ENCODE data around the gene STT3A.
A peak's percentile ranks its signal among the peaks of the same experiment; 100 is the strongest.

STT3A gene

DNA sequence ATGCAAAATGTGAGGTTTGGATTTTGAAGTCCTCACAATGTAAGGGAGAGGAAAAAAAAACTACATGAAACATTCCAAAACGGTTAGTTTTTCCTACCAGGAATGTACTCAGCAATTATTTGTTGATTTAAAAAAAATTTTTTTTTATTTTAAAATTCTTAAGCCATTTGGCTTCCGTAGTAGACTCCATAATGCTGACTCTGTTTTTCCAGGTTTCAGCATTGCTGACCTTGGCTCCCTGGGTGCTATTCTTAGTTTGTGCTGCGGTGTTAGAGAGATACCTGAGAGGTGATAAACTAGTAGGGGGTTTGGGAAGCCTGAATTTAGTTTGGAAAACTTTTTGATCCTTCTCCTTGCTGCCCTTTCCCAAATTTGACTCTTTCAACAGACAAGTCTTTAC is 10.6 kb downstream of the STT3A start:
- intact Hi-C loops (cut with micrococcal nuclease), result no loop called here
- Mint-ChIP-seq H3K27ac (no peak overlapping the region), H3K36me3 (ENCODE audit: low read depth) (peaks cover 95% of the 10 kb centered on the region), H3K4me1 (ENCODE audit: low read depth) (peaks cover 9% of the 10 kb centered on the region), H3K27me3 (no peaks in the 10 kb centered on the region), H3K9me3 (no peaks in the 10 kb centered on the region), H3K4me3 (no peak overlapping the region)

DNA sequence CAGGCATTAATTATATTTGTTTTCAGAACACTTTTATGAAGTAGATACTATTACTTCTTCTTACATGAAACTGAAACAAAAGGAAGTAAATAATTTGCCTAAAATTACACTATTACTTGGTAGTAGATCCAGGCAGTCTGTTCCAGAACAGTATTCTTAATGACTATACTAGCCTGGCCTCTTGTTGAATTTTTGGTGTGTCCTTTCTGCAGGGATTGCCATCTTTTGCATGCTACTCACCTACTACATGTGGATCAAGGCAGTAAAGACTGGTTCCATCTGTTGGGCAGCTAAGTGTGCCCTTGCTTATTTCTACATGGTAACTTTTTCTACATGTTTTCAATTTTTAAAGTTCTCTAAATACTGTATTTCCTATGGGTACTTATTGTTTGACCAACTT is 12.8 kb downstream of the STT3A start:
- intact Hi-C loops (cut with micrococcal nuclease), result no loop called here
- no peak overlapping the region for H3K27ac Mint-ChIP-seq
- H3K4me3 Mint-ChIP-seq, result no peak overlapping the region
- no peaks in the 10 kb centered on the region for H3K27me3 Mint-ChIP-seq
- no peaks in the 10 kb centered on the region for H3K4me1 Mint-ChIP-seq (ENCODE audit: low read depth)
- H3K36me3 Mint-ChIP-seq (ENCODE audit: low read depth), result peaks cover 97% of the 10 kb centered on the region
- no peaks in the 10 kb centered on the region for H3K9me3 Mint-ChIP-seq

DNA sequence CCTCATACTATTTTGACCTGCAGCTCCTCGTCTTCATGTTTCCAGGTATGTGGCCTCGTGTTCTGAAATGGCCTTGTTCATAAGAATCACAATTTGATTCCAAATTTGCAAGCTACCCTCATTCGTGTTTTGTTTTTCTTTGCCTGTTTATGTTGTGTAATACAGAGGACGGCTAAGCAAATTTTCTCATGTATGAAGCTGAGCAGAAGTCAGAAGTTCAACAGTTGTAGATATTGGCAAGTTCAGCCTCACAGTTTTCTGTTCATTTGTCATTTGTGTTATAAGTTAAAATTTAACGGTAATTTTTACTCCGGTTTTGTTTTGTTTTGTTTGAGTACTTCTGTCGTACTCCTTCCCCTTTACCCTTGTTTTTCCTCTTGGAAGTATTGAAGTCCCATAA is 16.9 kb downstream of the STT3A start:
- peaks cover 99% of the 10 kb centered on the region for H3K36me3 Mint-ChIP-seq (ENCODE audit: low read depth)
- H3K27ac Mint-ChIP-seq, result no peak overlapping the region
- intact Hi-C loops (cut with micrococcal nuclease), result no loop called here

GRCh38 chr11:125618383-125618782 is 25.7 kb downstream of the STT3A start:
- no peaks in the 10 kb centered on the region for H3K9me3 Mint-ChIP-seq
- H3K27me3 Mint-ChIP-seq, result no peaks in the 10 kb centered on the region
- H3K4me3 Mint-ChIP-seq, result no peak overlapping the region
- intact Hi-C loops (cut with micrococcal nuclease), result no loop called here
- no peak overlapping the region for H3K27ac Mint-ChIP-seq
- no peaks in the 10 kb centered on the region for H3K4me1 Mint-ChIP-seq (ENCODE audit: low read depth)
- peaks cover 89% of the 10 kb centered on the region for H3K36me3 Mint-ChIP-seq (ENCODE audit: low read depth)

More for the DNA sequence above, 16.9 kb downstream of the STT3A start:
- H3K27me3 Mint-ChIP-seq, result no peaks in the 10 kb centered on the region
- H3K4me3 Mint-ChIP-seq, result no peak overlapping the region
- H3K9me3 Mint-ChIP-seq, result no peaks in the 10 kb centered on the region
- no peaks in the 10 kb centered on the region for H3K4me1 Mint-ChIP-seq (ENCODE audit: low read depth)

GRCh38 chr11:125621995-125622394 is 29.3 kb downstream of the STT3A start:
- H3K9me3 Mint-ChIP-seq, result no peaks in the 10 kb centered on the region
- no peak overlapping the region for H3K4me3 Mint-ChIP-seq
- no peak overlapping the region for H3K27ac Mint-ChIP-seq
- no peaks in the 10 kb centered on the region for H3K27me3 Mint-ChIP-seq
- intact Hi-C loops (cut with micrococcal nuclease), result no loop called here
- H3K36me3 Mint-ChIP-seq (ENCODE audit: low read depth), result peaks cover 66% of the 10 kb centered on the region
- H3K4me1 Mint-ChIP-seq (ENCODE audit: low read depth), result peaks cover 22% of the 10 kb centered on the region

GRCh38 chr11:125623064-125623463 is 30.4 kb downstream of the STT3A start:
- Mint-ChIP-seq H3K4me1 (ENCODE audit: low read depth) (peaks cover 22% of the 10 kb centered on the region), H3K27me3 (no peaks in the 10 kb centered on the region), H3K36me3 (ENCODE audit: low read depth) (peaks cover 59% of the 10 kb centered on the region), H3K27ac (no peak overlapping the region), H3K9me3 (no peaks in the 10 kb centered on the region), H3K4me3 (no peak overlapping the region)
- intact Hi-C loops (cut with micrococcal nuclease), result no loop called here

- intact Hi-C loops (cut with micrococcal nuclease), result loop anchor here (1.0 to 5.0 kb wide), 4 partner anchors 32 to 263 kb away; partner anchors contain the start of genes EI24, HYLS1 and STT3A
- Mint-ChIP-seq H3K4me3 (peak within 1 kb of the TSS; percentile 100), H3K36me3 (ENCODE audit: low read depth) (peaks cover 41% of the 10 kb centered on the region), H3K27me3 (no peaks in the 10 kb centered on the region), H3K9me3 (no peaks in the 10 kb centered on the region), H3K27ac (peak within 1 kb of the TSS; percentile 97), H3K4me1 (ENCODE audit: low read depth) (peaks cover 22% of the 10 kb centered on the region)
Observed at GRCh38 chr11:125624756-125625213, 32.1 kb downstream of the STT3A start, which contains the start of gene CHEK1. TSS of gene CHEK1 (plus strand) at chr11:125625163. CDS start at chr11:125626769, 1,606 bp downstream.

- peaks cover 37% of the 10 kb centered on the region for H3K36me3 Mint-ChIP-seq (ENCODE audit: low read depth)
- intact Hi-C loops (cut with micrococcal nuclease), result loop anchor here (1.0 to 5.0 kb wide), 4 partner anchors 33 to 262 kb away; partner anchors contain the start of genes EI24, HYLS1 and STT3A
- peak overlapping the region; percentile 97 for H3K27ac Mint-ChIP-seq
- H3K27me3 Mint-ChIP-seq, result no peaks in the 10 kb centered on the region
- peaks cover 22% of the 10 kb centered on the region for H3K4me1 Mint-ChIP-seq (ENCODE audit: low read depth)
- H3K9me3 Mint-ChIP-seq, result no peaks in the 10 kb centered on the region
- peak overlapping the region; percentile 100 for H3K4me3 Mint-ChIP-seq
Observed at GRCh38 chr11:125625225-125625629, 32.6 kb downstream of the STT3A start.

GRCh38 chr11:125625630-125626287 is 33.1 kb downstream of the STT3A start:
- Mint-ChIP-seq H3K27ac (peak overlapping the region; percentile 97), H3K4me3 (peak overlapping the region; percentile 100), H3K27me3 (no peaks in the 10 kb centered on the region), H3K4me1 (ENCODE audit: low read depth) (peaks cover 22% of the 10 kb centered on the region), H3K36me3 (ENCODE audit: low read depth) (peaks cover 32% of the 10 kb centered on the region), H3K9me3 (no peaks in the 10 kb centered on the region)
- intact Hi-C loops (cut with micrococcal nuclease), result loop anchor here (1.0 to 5.0 kb wide), 4 partner anchors 33 to 262 kb away; partner anchors contain the start of genes EI24, HYLS1 and STT3A

DNA sequence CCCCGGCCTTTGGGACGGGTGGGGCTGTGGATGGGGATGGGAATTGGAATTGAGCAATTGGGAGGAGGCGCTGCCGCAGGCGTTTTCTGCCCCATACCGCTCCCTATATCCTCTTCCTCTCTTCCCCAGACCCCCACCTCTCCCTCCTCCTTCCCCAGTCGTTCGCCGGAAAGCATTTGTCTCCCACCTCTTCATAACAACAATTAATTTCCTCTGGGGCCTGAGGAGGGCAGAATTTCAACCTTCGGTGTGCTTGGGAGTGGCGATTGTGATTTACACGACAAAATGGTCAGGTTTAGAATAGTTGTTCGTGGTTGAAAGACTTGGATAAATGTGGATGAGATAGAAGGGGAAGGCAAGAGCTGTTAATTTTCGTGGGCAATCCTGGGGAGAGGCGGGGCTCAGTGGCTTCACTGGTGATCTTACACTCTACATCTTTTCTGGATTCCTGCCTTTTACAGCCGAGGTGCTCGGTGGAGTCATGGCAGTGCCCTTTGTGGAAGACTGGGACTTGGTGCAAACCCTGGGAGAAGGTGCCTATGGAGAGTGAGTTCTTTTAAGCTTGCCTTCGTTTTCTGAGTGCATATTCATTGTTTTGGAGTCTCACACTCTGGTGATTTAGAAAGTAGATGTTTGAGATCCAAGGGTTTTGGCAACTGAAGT is 33.8 kb downstream of the STT3A start:
- intact Hi-C loops (cut with micrococcal nuclease), result loop anchor here (5.0 kb wide), 3 partner anchors 34 to 261 kb away; partner anchors contain the start of genes HYLS1 and STT3A
- Mint-ChIP-seq H3K4me1 (ENCODE audit: low read depth) (peaks cover 22% of the 10 kb centered on the region), H3K4me3 (peak overlapping the region; percentile 100), H3K36me3 (ENCODE audit: low read depth) (peaks cover 25% of the 10 kb centered on the region), H3K27me3 (no peaks in the 10 kb centered on the region), H3K9me3 (no peaks in the 10 kb centered on the region), H3K27ac (peak overlapping the region; percentile 97)

GRCh38 chr11:125627236-125627910 is 34.7 kb downstream of the STT3A start:
- H3K36me3 Mint-ChIP-seq (ENCODE audit: low read depth), result peaks cover 17% of the 10 kb centered on the region
- no peaks in the 10 kb centered on the region for H3K27me3 Mint-ChIP-seq
- peaks cover 22% of the 10 kb centered on the region for H3K4me1 Mint-ChIP-seq (ENCODE audit: low read depth)
- no peak overlapping the region for H3K4me3 Mint-ChIP-seq
- intact Hi-C loops (cut with micrococcal nuclease), result loop anchor here (5.0 kb wide), 3 partner anchors 35 to 260 kb away; partner anchors contain the start of genes HYLS1 and STT3A
- no peak overlapping the region for H3K27ac Mint-ChIP-seq
- H3K9me3 Mint-ChIP-seq, result no peaks in the 10 kb centered on the region

- intact Hi-C loops (cut with micrococcal nuclease), result no loop called here
- Mint-ChIP-seq H3K36me3 (ENCODE audit: low read depth) (peaks cover 10% of the 10 kb centered on the region), H3K27ac (no peak overlapping the region), H3K27me3 (no peaks in the 10 kb centered on the region), H3K9me3 (no peaks in the 10 kb centered on the region), H3K4me1 (ENCODE audit: low read depth) (no peaks in the 10 kb centered on the region), H3K4me3 (no peak overlapping the region)
Observed at GRCh38 chr11:125637840-125638239, 45.2 kb downstream of the STT3A start.

- H3K27me3 Mint-ChIP-seq, result no peaks in the 10 kb centered on the region
- no peak overlapping the region for H3K4me3 Mint-ChIP-seq
- intact Hi-C loops (cut with micrococcal nuclease), result no loop called here
- H3K4me1 Mint-ChIP-seq (ENCODE audit: low read depth), result no peaks in the 10 kb centered on the region
- no peak overlapping the region for H3K27ac Mint-ChIP-seq
- no peaks in the 10 kb centered on the region for H3K9me3 Mint-ChIP-seq
- H3K36me3 Mint-ChIP-seq (ENCODE audit: low read depth), result peaks cover 10% of the 10 kb centered on the region
Observed at GRCh38 chr11:125638315-125638714, 45.7 kb downstream of the STT3A start.

GRCh38 chr11:125645871-125646270 is 53.2 kb downstream of the STT3A start:
- Mint-ChIP-seq H3K9me3 (no peaks in the 10 kb centered on the region), H3K36me3 (ENCODE audit: low read depth) (no peaks in the 10 kb centered on the region), H3K27me3 (no peaks in the 10 kb centered on the region), H3K4me1 (ENCODE audit: low read depth) (no peaks in the 10 kb centered on the region), H3K4me3 (no peak overlapping the region), H3K27ac (no peak overlapping the region)
- intact Hi-C loops (cut with micrococcal nuclease), result no loop called here
